K562 (cell line): ENCODE data around the gene CMTM1. TPM values are rescaled to one million over a fixed set of nuclear protein-coding genes. Genes with fewer than 3 reads are reported as not detected.

Experiments
- CHD7 ChIP-seq: fragments of 200-600 bp; sonication (generic); IDR thresholded peaks from one replicate; pipeline ENCODE4 v1.6.1; 2012; ENCODE audit warnings: mild to moderate bottlenecking, low read depth, low read length, inconsistent platforms
- ILK ChIP-seq: fragments of 450-650 bp; IDR thresholded peaks from 2 replicates; pipeline ENCODE4 v1.6.1; 2016; ENCODE audit warnings: missing genetic modification characterization, low read depth, mild to moderate bottlenecking, missing compliant biosample characterization, moderate library complexity, borderline replicate concordance
- REST ChIP-seq, 2 experiments: fragments of 450-650 bp; formaldehyde crosslinking in 1 of 2; IDR thresholded peaks; 2 replicates each; pipeline versions ENCODE4 v1.4.0 to v1.6.1; 2014 to 2020; ENCODE audit warnings: mild to moderate bottlenecking in 2 of 2, borderline replicate concordance in 1 of 2, low read depth in 1 of 2
- ZNF668 ChIP-seq: fragments of 250-450 bp; sonication (Bioruptor Pico); IDR thresholded peaks from 2 replicates; pipeline ENCODE4 v1.8.0; 2022; ENCODE audit warnings: mild to moderate bottlenecking, inconsistent platforms
- polyA plus RNA-seq, 8 experiments: library from polyadenylated mRNA; depleted of rRNA in 4 of 8; stranded (reverse) in 5 of 8; unstranded in 3 of 8; fragments of >200 nt; fragmentation: Nextera tagmentation in 2 of 8; fragmentation: Illumina TruSeq in 1 of 8; extraction: Ambion mirVana in 2 of 8; extraction: Trizol in 1 of 8; gene quantifications; 2 replicates each; pipeline versions ENCODE4 v1.2.1 to v1.2.3, GENCODE V29; 2011 to 2014; ENCODE audit warnings: inconsistent platforms in 1 of 8, missing spikeins in 1 of 8
- total RNA-seq, 7 experiments: library from RNA; depleted of rRNA in 6 of 7; stranded (reverse); fragments of >200 nt in 6 of 7; fragmentation: Illumina TruSeq in 2 of 7; extraction: Trizol in 2 of 7; gene quantifications; 2 replicates each; pipeline versions ENCODE4 v1.2.1 to v1.2.3, GENCODE V29; 2011 to 2021; ENCODE audit warnings: low replicate concordance in 1 of 7

The CMTM1 gene
- total and polyA plus RNA-seq, 9 of the 15 experiments (the other 6 are each of a cell fraction or from before 2014, with no cell fraction given) = 0.25 to 2.6 (median 1.1) TPM; not detected in 2

DNA sequence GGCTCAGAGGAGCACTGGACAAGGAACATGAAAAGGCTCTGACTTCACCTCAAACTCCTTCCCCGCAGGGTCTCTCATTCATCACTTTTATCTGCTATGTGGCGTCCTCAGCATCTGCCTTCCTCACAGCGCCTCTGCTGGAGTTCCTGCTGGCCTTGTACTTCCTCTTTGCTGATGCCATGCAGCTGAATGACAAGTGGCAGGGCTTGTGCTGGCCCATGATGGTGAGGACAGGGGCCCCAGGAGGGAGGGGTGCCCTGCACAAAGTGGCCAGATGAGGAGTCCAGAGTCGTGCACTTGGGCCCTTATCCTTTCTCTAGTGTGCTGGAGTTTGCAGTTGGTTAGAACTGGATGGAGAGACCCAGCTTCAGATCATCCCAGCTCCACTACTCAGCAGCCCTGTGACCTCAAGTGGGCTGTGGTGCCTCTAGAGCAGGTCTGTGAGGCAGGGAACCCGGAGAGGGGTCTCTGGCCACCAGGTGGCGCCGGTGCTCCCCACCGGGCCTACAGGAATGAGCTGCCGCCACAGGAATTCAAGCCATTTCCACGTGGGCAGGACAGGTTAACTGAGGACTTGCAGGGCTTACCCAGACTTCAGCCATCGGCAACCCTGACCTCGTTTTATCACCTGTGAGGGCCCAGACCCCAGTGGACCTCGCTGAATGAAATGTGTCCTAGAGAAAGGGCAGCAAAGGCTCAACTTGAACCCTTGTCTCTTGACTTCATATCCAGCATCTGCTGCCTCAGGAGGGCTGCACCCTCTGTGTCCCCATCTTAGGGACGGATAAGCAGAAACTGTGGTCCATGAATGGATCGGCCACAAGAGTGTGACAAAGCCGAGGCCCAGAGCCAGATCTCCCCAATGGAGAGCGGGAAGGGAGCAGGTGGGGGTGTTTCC, 42.3 kb downstream of the CMTM1 start (continued):
- TF ChIP-seq REST (IDR thresholded peaks at IDR 0.05; ENCODE audit: borderline replicate concordance) = peak; percentile 81
- no peak for TF ChIP-seq REST (CRISPR knock-in tag; IDR thresholded peaks at IDR 0.05; ENCODE audit: low read depth)
- TF ChIP-seq ILK (tag) = no peak
- TF ChIP-seq ZNF668 (CRISPR knock-in tag) = no peak
- no peak for TF ChIP-seq CHD7
